Spinal cord (tissue), 10 donors: ENCODE measurements around the gene CYP2C19. TPM values are rescaled to one million over a fixed set of nuclear protein-coding genes. Genes with fewer than 3 reads are reported as not detected.
"Not testable (repeated sequence)": the region's sequence is repeated elsewhere in the genome, so short reads cannot be mapped to it uniquely, and the experiment has no call there.

Experiments
- DNase-seq, 6 donors: peaks; one replicate each; pipeline versions ENCODE4 v3.0.0 to v3.0.0-alpha.2; 2013 to 2015; ENCODE audit warnings: low spot score in 6 of 6, low read depth in 4 of 6
- H3K27ac ChIP-seq: one replicate; pipeline ENCODE4 v1.5.1; 2013; ENCODE audit warnings: low read depth, low read length, control low read depth
- H3K27me3 ChIP-seq: one replicate; pipeline ENCODE4 v1.6.1; 2013; ENCODE audit warnings: low read length; ENCODE audit not compliant: control insufficient read depth, insufficient read depth
- H3K36me3 ChIP-seq: one replicate; pipeline ENCODE4 v1.6.1; 2013; ENCODE audit warnings: low read length; ENCODE audit not compliant: control insufficient read depth, insufficient read depth
- H3K4me1 ChIP-seq: one replicate; pipeline ENCODE4 v1.6.1; 2013; ENCODE audit warnings: low read length; ENCODE audit not compliant: control insufficient read depth, insufficient read depth
- H3K4me3 ChIP-seq: one replicate; pipeline ENCODE4 v1.5.1; 2013; ENCODE audit warnings: low read depth, low read length, control low read depth
- H3K9me3 ChIP-seq: one replicate; pipeline ENCODE4 v1.6.1; 2013; ENCODE audit warnings: low read length; ENCODE audit not compliant: control insufficient read depth, insufficient read depth
- WGBS: methylation state at CpG from one replicate; pipeline ENCODE4 v1.1.5; 2013; ENCODE audit warnings: missing lambda C conversion rate; ENCODE audit not compliant: insufficient coverage; 5-methylcytosine and 5-hydroxymethylcytosine counted together
- long read RNA-seq, 4 donors: transcript quantifications; one replicate each; lab custom pipeline, GENCODE V29; 2026
- polyA plus RNA-seq, 2 donors: library from polyadenylated mRNA; unstranded; fragments of 120-200 nt; gene quantifications; one replicate each; pipeline ENCODE4 v1.2.1, GENCODE V29; 2013; ENCODE audit not compliant: insufficient read length in 2 of 2
- total RNA-seq, 2 donors: library from RNA; depleted of rRNA in 1 of 2; stranded (reverse); fragments of 120-200 nt in 1 of 2; fragments of >200 nt in 1 of 2; gene quantifications; one replicate each; pipeline versions ENCODE4 v1.2.3 to v1.2.4, GENCODE V29; 2013 to 2014
- donor health status: healthy.

Gene CYP2C19
- total RNA-seq: under 1 TPM in 1 of 2 donors, not detected in 1; 0.22 TPM
- under 1 TPM in 1 of 2 donors, not detected in 1; 0.08 TPM for polyA plus RNA-seq
- long read RNA-seq, donor 1: 0 reads
- long read RNA-seq, donor 2: 0 reads
- long read RNA-seq, donor 3: 0 reads
- long read RNA-seq, donor 4: 0 reads

DNA sequence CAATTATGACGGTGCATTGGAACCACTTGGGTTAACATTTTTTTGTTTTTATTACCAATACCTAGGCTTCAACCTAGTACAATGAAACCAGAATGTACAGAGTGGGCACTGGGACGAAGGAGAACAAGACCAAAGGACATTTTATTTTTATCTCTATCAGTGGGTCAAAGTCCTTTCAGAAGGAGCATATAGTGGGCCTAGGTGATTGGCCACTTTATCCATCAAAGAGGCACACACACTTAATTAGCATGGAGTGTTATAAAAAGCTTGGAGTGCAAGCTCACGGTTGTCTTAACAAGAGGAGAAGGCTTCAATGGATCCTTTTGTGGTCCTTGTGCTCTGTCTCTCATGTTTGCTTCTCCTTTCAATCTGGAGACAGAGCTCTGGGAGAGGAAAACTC lies at the start of gene CYP2C19:
CYP2C19 (plus strand) TSS at position 289 of the 400 bp plus-strand sequence; CDS start at position 314, 25 bp downstream.
- Histone ChIP-seq H3K4me3 (no peak within 1 kb of the TSS), H3K27me3 (no peaks in the 10 kb centered on the region), H3K9me3 (no peaks in the 10 kb centered on the region), H3K4me1 (no peaks in the 10 kb centered on the region), H3K36me3 (no peaks in the 10 kb centered on the region), H3K27ac (no peak within 1 kb of the TSS)
- no peak for DNase-seq
- no CpG with 5 or more reads among the region's 3 CpGs for WGBS

DNA sequence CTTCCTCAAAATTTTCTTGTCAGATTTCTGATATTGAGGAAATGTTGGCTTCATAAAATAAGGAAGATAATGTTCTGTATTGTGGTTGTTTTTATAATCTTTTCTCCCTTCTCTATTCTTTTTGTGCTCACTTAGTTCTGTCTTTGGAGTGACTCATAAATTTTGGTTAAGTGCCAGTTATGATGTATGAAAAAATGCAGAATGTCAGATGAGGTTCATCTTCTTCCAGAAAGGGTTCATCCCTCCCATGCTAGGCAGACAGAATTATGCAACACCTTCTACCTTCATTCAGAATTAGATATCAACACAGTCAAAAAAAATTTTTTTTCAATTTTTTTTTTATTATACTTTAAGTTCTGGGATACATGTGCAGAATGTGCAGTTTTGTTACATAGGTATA lies 36.6 kb upstream of the CYP2C19 start:
- DNase-seq: no peak
- H3K36me3 ChIP-seq: no peaks in the 10 kb centered on the region
- H3K4me1 ChIP-seq: no peaks in the 10 kb centered on the region
- H3K9me3 ChIP-seq: no peaks in the 10 kb centered on the region
- no peak overlapping the region for H3K4me3 ChIP-seq
- H3K27me3 ChIP-seq: no peaks in the 10 kb centered on the region
- H3K27ac ChIP-seq: no peak overlapping the region

DNA sequence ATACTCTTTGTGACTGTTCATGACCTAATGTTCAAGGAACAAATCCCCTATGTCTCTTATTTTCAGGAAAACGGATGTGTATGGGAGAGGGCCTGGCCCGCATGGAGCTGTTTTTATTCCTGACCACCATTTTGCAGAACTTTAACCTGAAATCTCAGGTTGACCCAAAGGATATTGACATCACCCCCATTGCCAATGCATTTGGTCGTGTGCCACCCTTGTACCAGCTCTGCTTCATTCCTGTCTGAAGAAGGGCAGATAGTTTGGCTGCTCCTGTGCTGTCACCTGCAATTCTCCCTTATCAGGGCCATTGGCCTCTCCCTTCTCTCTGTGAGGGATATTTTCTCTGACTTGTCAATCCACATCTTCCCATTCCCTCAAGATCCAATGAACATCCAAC lies 27.3 kb upstream of the CYP2C19 start:
- WGBS: no CpG with 5 or more reads among the region's 3 CpGs
- H3K27me3 ChIP-seq: no peaks in the 10 kb centered on the region
- H3K9me3 ChIP-seq: no peaks in the 10 kb centered on the region
- no peaks in the 10 kb centered on the region for H3K4me1 ChIP-seq
- no peak for DNase-seq
- no peak overlapping the region for H3K4me3 ChIP-seq
- no peak overlapping the region for H3K27ac ChIP-seq
- no peaks in the 10 kb centered on the region for H3K36me3 ChIP-seq

DNA sequence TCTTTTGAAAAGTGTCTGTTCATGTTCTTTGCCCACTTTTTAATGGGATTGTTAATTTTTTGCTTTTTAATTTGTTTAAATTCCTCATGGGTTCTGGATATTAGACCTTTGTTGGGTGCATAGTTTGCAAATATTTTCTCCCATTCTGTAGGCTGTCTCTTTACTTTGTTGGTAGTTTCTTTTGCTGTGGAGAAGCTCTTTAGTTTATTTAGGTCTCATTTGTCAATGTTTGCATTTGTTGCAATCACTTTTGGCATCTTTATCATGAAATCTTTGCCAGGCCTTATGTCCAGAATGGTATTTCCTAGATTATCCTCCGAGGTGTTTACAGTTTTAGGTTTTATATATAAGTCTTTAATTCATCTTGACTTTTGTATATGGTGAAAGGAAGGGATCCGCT lies 23.9 kb upstream of the CYP2C19 start:
- Histone ChIP-seq H3K4me3 (no peak overlapping the region), H3K9me3 (peaks cover 3% of the 10 kb centered on the region), H3K27me3 (no peaks in the 10 kb centered on the region), H3K27ac (no peak overlapping the region), H3K4me1 (no peaks in the 10 kb centered on the region), H3K36me3 (no peaks in the 10 kb centered on the region)
- DNase-seq: no peak
- no CpG with 5 or more reads among the region's 2 CpGs for WGBS

DNA sequence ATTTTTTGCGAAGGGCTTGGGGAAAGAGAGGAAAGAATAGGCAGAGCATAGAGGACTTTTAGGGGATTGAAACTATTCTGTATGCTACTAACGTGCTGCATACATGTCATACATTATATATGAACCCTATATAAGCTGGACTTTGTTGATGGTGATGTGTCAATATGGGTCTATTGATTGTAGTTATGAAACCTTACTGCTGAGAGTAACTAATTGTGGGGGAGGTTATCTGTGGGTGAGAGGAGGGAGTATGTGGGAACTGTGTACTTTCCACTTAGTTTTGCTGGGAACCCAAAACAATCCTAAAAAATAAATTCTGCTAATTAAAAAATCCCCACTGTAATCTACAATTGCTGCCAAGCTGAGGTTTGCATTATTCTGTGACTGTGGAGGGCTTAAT lies 15.3 kb upstream of the CYP2C19 start:
- H3K27ac ChIP-seq: no peak overlapping the region
- no peaks in the 10 kb centered on the region for H3K27me3 ChIP-seq
- no peaks in the 10 kb centered on the region for H3K4me1 ChIP-seq
- no peak overlapping the region for H3K4me3 ChIP-seq
- DNase-seq: no peak
- no peaks in the 10 kb centered on the region for H3K36me3 ChIP-seq
- WGBS: no CpG with 5 or more reads among the region's 2 CpGs
- peaks cover 3% of the 10 kb centered on the region for H3K9me3 ChIP-seq

DNA sequence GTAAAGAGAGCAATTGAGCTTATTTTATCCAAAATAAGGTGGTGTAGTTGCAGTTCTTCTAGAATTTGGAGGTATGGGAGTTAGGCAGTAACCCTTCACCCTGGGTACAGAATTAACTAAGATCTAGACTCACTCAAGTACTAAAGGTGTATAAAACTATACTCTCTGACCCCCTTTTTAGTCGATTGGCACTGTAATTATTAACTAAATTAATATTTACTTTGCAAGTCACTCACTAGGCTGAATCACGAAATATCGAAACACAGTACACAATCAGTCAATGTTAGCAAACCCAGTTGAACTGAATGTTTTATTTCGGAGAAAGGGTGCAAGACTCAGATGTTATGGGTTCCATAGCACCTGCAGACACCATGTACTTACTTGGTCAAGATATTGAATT lies 14.6 kb upstream of the CYP2C19 start:
- H3K36me3 ChIP-seq: no peaks in the 10 kb centered on the region
- no peak overlapping the region for H3K4me3 ChIP-seq
- H3K27ac ChIP-seq: no peak overlapping the region
- WGBS: no CpG with 5 or more reads among the region's 4 CpGs
- H3K9me3 ChIP-seq: peaks cover 3% of the 10 kb centered on the region
- no peaks in the 10 kb centered on the region for H3K4me1 ChIP-seq
- no peaks in the 10 kb centered on the region for H3K27me3 ChIP-seq
- no peak for DNase-seq

DNA sequence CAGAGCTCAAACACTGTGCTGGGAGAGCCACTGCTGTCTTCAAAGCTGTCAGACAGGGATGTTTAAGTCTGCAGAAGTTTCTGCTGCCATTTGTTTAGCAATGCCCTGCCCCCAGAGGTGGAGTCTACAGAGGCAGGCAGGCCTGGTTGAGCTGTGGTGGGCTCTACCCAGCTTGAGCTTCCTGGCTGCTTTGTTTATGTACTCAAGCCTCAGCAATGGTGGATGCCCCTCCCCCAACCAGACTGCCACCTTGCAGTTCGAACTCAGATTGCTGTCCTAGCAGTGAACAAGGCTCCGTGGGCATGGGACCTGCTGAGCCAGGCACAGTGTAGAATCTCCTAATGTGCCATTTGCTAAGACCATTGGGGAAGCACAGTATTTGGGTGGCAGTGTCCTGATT lies 4.6 kb upstream of the CYP2C19 start:
- Histone ChIP-seq H3K27ac (no peak overlapping the region), H3K9me3 (no peaks in the 10 kb centered on the region), H3K4me1 (no peaks in the 10 kb centered on the region), H3K4me3 (no peak overlapping the region), H3K36me3 (no peaks in the 10 kb centered on the region), H3K27me3 (no peaks in the 10 kb centered on the region)
- DNase-seq: no peak
- WGBS: 88% methylated on average over 1 of the region's 2 CpGs

DNA sequence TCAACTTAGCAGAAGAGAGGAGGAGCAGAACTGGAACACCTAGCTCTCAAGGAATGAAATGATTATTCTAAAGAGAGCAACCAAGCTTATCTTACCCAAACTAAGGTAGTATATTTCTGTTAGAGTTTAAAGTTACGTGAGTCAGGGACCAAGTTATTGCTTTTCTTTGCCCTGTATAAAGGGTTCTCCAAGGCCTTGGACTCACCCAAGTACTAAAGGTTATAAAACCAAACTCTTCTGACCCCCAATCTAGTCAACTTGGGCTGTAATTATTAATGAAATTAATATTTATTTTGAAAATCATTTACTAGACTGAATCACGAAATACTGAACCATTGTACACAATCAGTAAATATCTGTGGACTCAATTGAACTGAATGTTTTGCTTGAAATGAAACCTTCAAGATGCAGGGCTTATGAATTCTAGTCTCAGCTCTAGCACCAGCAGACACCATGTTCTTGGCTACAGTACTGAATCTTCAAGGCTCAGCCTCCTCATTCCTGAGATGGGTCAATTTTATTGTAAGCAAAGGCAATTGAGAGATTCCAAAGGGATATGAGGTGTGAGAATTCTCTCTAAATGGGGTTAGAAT lies 1.8 kb upstream of the CYP2C19 start:
- H3K27ac ChIP-seq: no peak overlapping the region
- WGBS: no CpG with 5 or more reads among the region's 2 CpGs
- DNase-seq: no peak
- H3K4me3 ChIP-seq: no peak overlapping the region
- H3K36me3 ChIP-seq: no peaks in the 10 kb centered on the region
- H3K27me3 ChIP-seq: no peaks in the 10 kb centered on the region
- H3K9me3 ChIP-seq: no peaks in the 10 kb centered on the region
- no peaks in the 10 kb centered on the region for H3K4me1 ChIP-seq

DNA sequence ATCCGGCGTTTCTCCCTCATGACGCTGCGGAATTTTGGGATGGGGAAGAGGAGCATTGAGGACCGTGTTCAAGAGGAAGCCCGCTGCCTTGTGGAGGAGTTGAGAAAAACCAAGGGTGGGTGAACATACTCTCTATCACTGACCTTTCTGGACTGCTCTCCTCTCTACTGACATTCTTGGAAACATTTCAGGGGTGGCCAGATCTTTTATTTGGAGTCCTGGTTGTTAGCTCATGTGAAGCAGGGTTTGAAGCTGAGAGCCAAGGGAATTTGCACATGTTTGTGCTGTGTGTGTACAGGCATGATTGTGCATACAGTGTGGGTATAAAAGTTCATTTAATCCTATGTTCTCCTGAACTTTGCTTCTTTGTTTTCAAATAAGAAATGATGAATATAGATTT lies 12.9 kb downstream of the CYP2C19 start:
- not testable (repeated sequence) for H3K27ac ChIP-seq, H3K36me3 ChIP-seq, H3K4me3 ChIP-seq, H3K27me3 ChIP-seq, H3K4me1 ChIP-seq, DNase-seq, H3K9me3 ChIP-seq
- WGBS: no CpG with 5 or more reads among the region's 6 CpGs

DNA sequence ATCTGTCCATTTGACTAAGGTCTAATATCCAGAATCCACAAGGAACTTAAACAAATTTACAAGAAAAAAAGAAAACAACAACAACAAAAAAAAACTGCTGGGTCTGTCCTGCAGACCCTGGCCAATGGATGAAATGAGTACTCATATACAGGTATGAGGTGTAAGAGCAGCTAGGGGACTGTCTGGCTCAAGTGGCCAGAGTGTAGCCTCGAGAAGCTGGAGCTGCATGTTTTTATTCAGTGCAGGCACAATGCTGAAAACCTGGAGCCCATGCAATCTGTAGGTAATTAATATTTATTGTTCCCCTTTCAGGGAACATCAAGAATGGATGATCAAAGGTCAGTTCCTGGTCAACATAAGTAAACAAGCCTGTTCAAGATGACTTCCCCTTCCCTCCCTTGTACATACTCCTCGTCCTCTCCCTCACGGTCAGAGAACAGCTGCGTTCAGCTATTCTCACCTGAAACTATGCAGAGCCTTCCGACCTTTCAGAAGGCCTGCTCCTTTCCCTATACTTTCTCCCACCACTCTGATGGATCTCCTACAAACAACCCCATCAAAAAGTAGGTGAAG lies 15.5 kb downstream of the CYP2C19 start:
- H3K4me1 ChIP-seq: no peaks in the 10 kb centered on the region
- no peaks in the 10 kb centered on the region for H3K36me3 ChIP-seq
- DNase-seq: no peak
- H3K27ac ChIP-seq: no peak overlapping the region
- H3K9me3 ChIP-seq: no peaks in the 10 kb centered on the region
- H3K4me3 ChIP-seq: no peak overlapping the region
- WGBS: 63% methylated on average over 5 of the region's 5 CpGs
- H3K27me3 ChIP-seq: no peaks in the 10 kb centered on the region
